ENCODE results near the gene POLR3E. TPM values are rescaled to one million over a fixed set of nuclear protein-coding genes. Genes with fewer than 3 reads are reported as not detected.

The POLR3E gene
- total RNA-seq, 1 experiment from 2014 or later = 103 TPM

DNA sequence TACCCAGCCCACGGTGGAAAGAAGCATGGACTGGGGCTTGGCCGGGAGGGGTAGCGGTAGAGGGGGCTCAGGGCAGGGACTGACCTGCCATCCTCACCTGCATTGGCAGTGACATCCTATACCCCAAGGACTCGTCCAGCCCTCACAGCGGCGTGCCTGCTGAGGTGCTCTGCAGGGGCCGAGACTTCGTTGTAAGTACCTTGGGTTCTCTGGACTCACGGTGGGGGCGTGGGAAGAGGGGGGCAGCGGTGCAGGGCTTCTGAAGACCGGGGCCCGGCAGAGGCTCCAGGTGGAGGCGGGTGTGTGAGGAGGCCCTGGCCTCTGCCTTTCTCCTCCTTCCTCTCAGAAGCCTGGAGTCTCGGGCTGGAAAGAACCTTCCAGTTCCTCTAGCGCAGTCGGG lies 25.5 kb downstream of the POLR3E start:
- H3K79me2 ChIP-seq (ENCODE audit: insufficient read depth, low read length) = no peaks in the 10 kb centered on the region
- H4K5ac ChIP-seq (ENCODE audit: insufficient read length, low read depth, low read length) = no peak overlapping the region
- no peak overlapping the region for H3K4ac ChIP-seq (ENCODE audit: low read depth, low read length)
- H3K56ac ChIP-seq (ENCODE audit: insufficient read length, low read depth, low read length) = no peak overlapping the region
- Mint-ChIP-seq H3K4me3 (no peak overlapping the region), H3K4me1 (no peaks in the 10 kb centered on the region; a peak in 1 of 4 replicates), H3K27me3 (ENCODE audit: low read depth) (no peaks in the 10 kb centered on the region), H3K36me3 (ENCODE audit: insufficient read depth in 1 of 3, low read depth in 3 of 3) (peaks cover 33 to 84% (median 64%) of the 10 kb centered on the region in 3 experiments), H3K9me3 (no peaks in the 10 kb centered on the region), H3K27ac (peak overlapping the region in 2 of 3 experiments; percentile 70 to 91; a peak in 3 of 7 replicates)
- no peak overlapping the region for H2BK20ac ChIP-seq (ENCODE audit: low read depth, low read length, poor library complexity, severe bottlenecking)
- H2AK5ac ChIP-seq (ENCODE audit: insufficient read length, low read length) = no peak overlapping the region
- no peaks in the 10 kb centered on the region for H3K4me1 ChIP-seq (ENCODE audit: insufficient read depth, low read length)
- H3K9me3 ChIP-seq (ENCODE audit: control insufficient read depth, low read depth, low read length) = no peaks in the 10 kb centered on the region
- no peak overlapping the region for H3K14ac ChIP-seq (ENCODE audit: insufficient read depth, low read length)
- no peak overlapping the region for H2BK5ac ChIP-seq (ENCODE audit: insufficient read length, low read length)
- TF ChIP-seq, protein P1, sequence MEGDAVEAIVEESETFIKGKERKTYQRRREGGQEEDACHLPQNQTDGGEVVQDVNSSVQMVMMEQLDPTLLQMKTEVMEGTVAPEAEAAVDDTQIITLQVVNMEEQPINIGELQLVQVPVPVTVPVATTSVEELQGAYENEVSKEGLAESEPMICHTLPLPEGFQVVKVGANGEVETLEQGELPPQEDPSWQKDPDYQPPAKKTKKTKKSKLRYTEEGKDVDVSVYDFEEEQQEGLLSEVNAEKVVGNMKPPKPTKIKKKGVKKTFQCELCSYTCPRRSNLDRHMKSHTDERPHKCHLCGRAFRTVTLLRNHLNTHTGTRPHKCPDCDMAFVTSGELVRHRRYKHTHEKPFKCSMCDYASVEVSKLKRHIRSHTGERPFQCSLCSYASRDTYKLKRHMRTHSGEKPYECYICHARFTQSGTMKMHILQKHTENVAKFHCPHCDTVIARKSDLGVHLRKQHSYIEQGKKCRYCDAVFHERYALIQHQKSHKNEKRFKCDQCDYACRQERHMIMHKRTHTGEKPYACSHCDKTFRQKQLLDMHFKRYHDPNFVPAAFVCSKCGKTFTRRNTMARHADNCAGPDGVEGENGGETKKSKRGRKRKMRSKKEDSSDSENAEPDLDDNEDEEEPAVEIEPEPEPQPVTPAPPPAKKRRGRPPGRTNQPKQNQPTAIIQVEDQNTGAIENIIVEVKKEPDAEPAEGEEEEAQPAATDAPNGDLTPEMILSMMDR (conservative IDR thresholded peaks at IDR 0.05) = no peak
- DNase-seq = no peak
- H2BK15ac ChIP-seq (ENCODE audit: low read depth, low read length) = no peak overlapping the region
- H2BK12ac ChIP-seq (ENCODE audit: insufficient read length, low read depth, low read length) = no peak overlapping the region
- no peak overlapping the region for H4K8ac ChIP-seq (replicated peaks; ENCODE audit: insufficient read length, low read depth, low read length)
- no peaks in the 10 kb centered on the region for H3K27me3 ChIP-seq (ENCODE audit: insufficient read depth, low read length)
- H3K9ac ChIP-seq (ENCODE audit: extremely low read depth, insufficient read length, low read length) = no peak overlapping the region
- no peaks in the 10 kb centered on the region for H3K23me2 ChIP-seq (ENCODE audit: insufficient read length, low read depth, low read length, poor library complexity, severe bottlenecking)
- no peak overlapping the region for H3K18ac ChIP-seq (ENCODE audit: insufficient read length, low read depth, low read length)
- H2AFZ ChIP-seq (ENCODE audit: low read length) = no peak overlapping the region
- WGBS (ENCODE audit: extremely low coverage, insufficient read length, low lambda C conversion rate) = no CpG with 5 or more reads among the region's 17 CpGs
- no peak overlapping the region for H4K91ac ChIP-seq (ENCODE audit: insufficient read length, low read depth, low read length)
- H3K4me2 ChIP-seq (ENCODE audit: insufficient read depth, insufficient read length, low read length) = no peak overlapping the region
- H2BK120ac ChIP-seq (ENCODE audit: low read depth, low read length, poor library complexity, severe bottlenecking) = no peak overlapping the region
- H3T11ph ChIP-seq (ENCODE audit: low read length) = no peak overlapping the region
- H3K27ac ChIP-seq (ENCODE audit: insufficient read length, low read depth, low read length) = no peak overlapping the region
- H3K23ac ChIP-seq (ENCODE audit: insufficient read length, low read depth, low read length) = no peak overlapping the region
- H3K79me1 ChIP-seq (ENCODE audit: insufficient read depth, low read depth, low read length, poor library complexity, severe bottlenecking) = peaks cover 2% of the 10 kb centered on the region
- H4K20me1 ChIP-seq (ENCODE audit: control insufficient read depth, insufficient read depth, insufficient read length) = no peaks in the 10 kb centered on the region
